ENCODE results near the gene CHMP4A.
"Not testable (repeated sequence)": the region's sequence is repeated elsewhere in the genome, so short reads cannot be mapped to it uniquely, and the experiment has no call there.

The CHMP4A gene

DNA sequence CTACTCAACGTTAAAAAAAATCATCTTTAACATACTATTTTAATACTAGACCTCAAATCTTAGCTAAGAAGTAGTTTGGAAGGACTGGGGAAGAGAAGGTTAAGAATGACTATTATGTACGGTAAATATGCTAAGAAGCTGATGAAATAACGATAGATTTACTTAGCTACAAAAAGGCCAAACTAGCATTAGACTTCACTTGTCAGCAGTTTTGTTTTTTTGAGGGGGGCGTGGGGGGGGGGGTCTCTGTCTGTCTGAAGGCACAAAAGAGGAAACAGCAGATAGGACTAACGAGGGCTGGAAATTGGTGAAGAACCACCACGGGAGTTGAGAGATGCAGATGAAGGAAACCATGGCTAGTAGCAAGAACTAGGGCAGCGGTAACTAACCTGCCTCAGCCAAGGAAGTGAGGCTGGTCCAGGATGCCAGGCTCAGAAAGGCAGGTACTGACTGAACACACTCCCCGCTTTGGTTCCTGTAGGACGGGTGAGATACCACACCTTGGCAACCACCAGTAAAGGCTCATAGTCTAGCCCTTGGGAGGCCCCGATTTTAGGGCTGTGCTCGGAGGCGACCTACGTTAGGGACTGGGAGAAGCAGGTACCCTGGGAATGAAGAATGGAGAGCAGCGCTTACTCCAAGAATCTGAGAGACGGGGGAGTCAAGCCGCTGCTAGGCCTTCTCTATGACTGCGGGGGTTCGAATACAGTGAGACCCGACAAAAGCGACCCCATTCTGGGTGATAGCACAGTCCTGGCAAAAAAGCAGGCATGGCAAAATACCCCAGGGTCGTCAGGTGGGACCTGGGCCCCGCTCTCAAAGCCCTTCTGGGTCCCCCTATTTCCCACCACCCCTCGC lies 18.2 kb upstream of the CHMP4A start:
- TF ChIP-seq, protein P1, sequence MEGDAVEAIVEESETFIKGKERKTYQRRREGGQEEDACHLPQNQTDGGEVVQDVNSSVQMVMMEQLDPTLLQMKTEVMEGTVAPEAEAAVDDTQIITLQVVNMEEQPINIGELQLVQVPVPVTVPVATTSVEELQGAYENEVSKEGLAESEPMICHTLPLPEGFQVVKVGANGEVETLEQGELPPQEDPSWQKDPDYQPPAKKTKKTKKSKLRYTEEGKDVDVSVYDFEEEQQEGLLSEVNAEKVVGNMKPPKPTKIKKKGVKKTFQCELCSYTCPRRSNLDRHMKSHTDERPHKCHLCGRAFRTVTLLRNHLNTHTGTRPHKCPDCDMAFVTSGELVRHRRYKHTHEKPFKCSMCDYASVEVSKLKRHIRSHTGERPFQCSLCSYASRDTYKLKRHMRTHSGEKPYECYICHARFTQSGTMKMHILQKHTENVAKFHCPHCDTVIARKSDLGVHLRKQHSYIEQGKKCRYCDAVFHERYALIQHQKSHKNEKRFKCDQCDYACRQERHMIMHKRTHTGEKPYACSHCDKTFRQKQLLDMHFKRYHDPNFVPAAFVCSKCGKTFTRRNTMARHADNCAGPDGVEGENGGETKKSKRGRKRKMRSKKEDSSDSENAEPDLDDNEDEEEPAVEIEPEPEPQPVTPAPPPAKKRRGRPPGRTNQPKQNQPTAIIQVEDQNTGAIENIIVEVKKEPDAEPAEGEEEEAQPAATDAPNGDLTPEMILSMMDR (IDR thresholded peaks at IDR 0.05; ENCODE audit: low read depth, low read length) = no peak

DNA sequence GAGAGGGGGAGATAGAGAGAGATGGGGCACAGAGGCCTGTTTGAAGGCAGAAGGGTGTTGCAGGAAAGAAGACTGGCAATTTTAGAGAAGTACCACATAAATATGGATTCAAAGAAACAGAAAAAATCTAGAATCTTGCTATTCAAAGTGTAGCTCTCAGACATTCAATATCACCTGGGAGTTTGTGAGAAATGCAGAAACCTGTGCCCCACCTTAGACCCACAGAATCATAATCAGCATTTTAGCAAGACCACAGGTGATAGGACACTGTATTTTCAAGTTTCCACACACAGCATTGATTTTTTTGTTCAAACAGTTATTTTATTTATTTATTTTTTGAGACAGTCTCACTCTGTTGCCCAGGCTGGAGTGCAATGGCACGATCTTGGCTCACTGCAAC lies 15.6 kb upstream of the CHMP4A start:
- TF ChIP-seq, protein P1 (IDR thresholded peaks at IDR 0.05; ENCODE audit: low read depth, low read length) = no peak
- H3K4me3 ChIP-seq (ENCODE audit: low read depth, low read length) = no peak overlapping the region

More for the DNA sequence above, 18.2 kb upstream of the CHMP4A start:
- H3K4me3 ChIP-seq (ENCODE audit: low read depth, low read length) = peak overlapping the region; percentile 95

GRCh38 chr14:24226473-24226872 lies 13.2 kb upstream of the CHMP4A start:
- TF ChIP-seq, protein P1 (IDR thresholded peaks at IDR 0.05; ENCODE audit: low read depth, low read length) = no peak
- no peak overlapping the region for H3K4me3 ChIP-seq (ENCODE audit: low read depth, low read length)

DNA sequence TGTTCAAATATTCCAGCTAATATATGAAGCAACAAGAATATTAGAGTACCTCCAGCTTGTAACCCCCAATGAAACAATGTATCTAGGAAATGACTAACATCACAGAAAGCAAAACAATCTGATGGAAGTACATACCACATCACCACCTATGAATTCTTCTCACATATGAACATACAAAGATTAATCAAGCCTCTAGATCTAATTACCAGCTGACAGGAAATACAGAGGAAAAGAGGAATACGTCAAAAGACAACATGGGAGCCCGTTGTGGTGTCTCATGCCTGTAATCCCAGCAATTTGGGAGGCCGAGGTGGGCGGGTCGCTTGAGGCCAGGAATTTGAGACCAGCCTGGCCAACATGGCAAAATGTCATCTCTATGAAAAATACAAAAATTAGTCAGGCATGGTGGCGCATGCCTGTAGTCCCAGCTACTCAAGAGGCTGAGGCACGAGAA lies 11.4 kb upstream of the CHMP4A start:
- TF ChIP-seq, protein P1 (IDR thresholded peaks at IDR 0.05; ENCODE audit: low read depth, low read length) = no peak
- no peak overlapping the region for H3K4me3 ChIP-seq (ENCODE audit: low read depth, low read length)

GRCh38 chr14:24222987-24223386 lies 9.7 kb upstream of the CHMP4A start:
- H3K4me3 ChIP-seq (ENCODE audit: low read depth, low read length) = not testable (repeated sequence)

GRCh38 chr14:24219521-24219920 lies 6.2 kb upstream of the CHMP4A start:
- no peak overlapping the region for H3K4me3 ChIP-seq (ENCODE audit: low read depth, low read length)
- TF ChIP-seq, protein P1 (IDR thresholded peaks at IDR 0.05; ENCODE audit: low read depth, low read length) = no peak

DNA sequence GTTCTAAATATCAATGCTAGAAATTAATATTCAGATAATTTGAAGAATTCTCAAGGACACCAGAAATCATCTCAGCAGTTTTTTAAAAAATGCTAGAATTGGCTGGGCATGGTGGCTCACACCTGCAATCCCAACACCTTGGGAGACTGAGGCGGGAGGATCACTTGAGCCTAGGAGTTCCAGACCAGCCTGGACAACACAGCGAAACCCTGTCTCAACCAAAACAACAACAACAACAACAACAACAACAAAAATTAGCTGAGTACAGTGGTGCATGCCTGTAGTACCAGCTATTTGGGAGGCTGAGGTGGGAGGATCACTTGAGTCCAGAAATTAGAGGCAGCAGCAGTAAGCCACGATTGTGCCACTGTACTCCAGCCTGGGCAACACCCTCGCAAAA lies 5.8 kb upstream of the CHMP4A start:
- TF ChIP-seq, protein P1 (IDR thresholded peaks at IDR 0.05; ENCODE audit: low read depth, low read length) = no peak

DNA sequence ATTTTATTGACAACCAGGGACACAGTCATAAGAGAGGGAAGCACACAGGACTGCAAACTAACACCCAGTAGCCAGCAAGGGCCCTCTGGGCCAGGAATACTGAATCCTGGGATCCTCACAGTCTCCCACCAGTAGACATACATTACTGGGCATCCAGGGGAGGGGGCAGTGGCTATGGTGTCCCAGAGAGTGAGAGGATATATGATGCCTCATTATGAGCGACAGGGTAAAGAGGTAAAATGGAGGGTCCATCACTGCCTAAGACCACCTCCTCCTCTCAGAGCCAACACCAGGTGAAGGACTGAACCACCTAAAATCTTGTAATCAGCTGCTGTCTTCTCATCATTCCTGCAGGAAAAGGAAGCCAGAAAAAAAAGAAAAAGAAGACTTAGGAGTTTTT lies 3.6 kb upstream of the CHMP4A start:
- not testable (repeated sequence) for H3K4me3 ChIP-seq (ENCODE audit: low read depth, low read length)

More for the DNA sequence above, 5.8 kb upstream of the CHMP4A start:
- no peak overlapping the region for H3K4me3 ChIP-seq (ENCODE audit: low read depth, low read length)

All from WI38 (cell line).